CD4-positive, alpha-beta T cell treated with Interferon gamma for 1 hour (primary cell): Measurements from ENCODE around the gene ACVR1.
"Not testable (repeated sequence)": the region's sequence is repeated elsewhere in the genome, so short reads cannot be mapped to it uniquely, and the experiment has no call there.

Experiments used
- DNase-seq: peaks from one replicate; pipeline ENCODE4 v3.0.0-alpha.2; 2020

ACVR1 gene

GRCh38 chr2:157891643-157892041 is 15.5 kb upstream of the ACVR1 start:
- no peak for DNase-seq

- no peak for DNase-seq
These were observed 15.0 kb upstream of the ACVR1 start for GRCh38 chr2:157890969-157891642.

GRCh38 chr2:157887946-157888345 is 11.8 kb upstream of the ACVR1 start:
- no peak for DNase-seq

GRCh38 chr2:157884533-157884932 is 8.4 kb upstream of the ACVR1 start:
- DNase-seq = not testable (repeated sequence)

- no peak for DNase-seq
These were observed 4.8 kb upstream of the ACVR1 start for GRCh38 chr2:157880927-157881326.

- DNase-seq = no peak
These were observed 1.8 kb upstream of the ACVR1 start for GRCh38 chr2:157877761-157878400.

GRCh38 chr2:157876786-157877138 is 632 bp upstream of the ACVR1 start:
- DNase-seq = no peak

- DNase-seq = peak; percentile 19
These were observed 477 bp downstream of the ACVR1 start for GRCh38 chr2:157875641-157876065.

GRCh38 chr2:157874997-157875640 is 1.0 kb downstream of the ACVR1 start:
- no peak for DNase-seq

- no peak for DNase-seq
These were observed 1.8 kb downstream of the ACVR1 start for GRCh38 chr2:157874348-157874747.

- no peak for DNase-seq
These were observed 3.3 kb downstream of the ACVR1 start for GRCh38 chr2:157872791-157873190.

GRCh38 chr2:157871415-157871814 is 4.7 kb downstream of the ACVR1 start:
- no peak for DNase-seq

- no peak for DNase-seq
These were observed 7.1 kb downstream of the ACVR1 start for GRCh38 chr2:157868993-157869392.

- no peak for DNase-seq
These were observed 8.4 kb downstream of the ACVR1 start for GRCh38 chr2:157867703-157868102.

- no peak for DNase-seq
These were observed 9.2 kb downstream of the ACVR1 start for GRCh38 chr2:157866666-157867642.

- no peak for DNase-seq
These were observed 9.9 kb downstream of the ACVR1 start for GRCh38 chr2:157866202-157866601.

GRCh38 chr2:157864857-157865430 is 11.2 kb downstream of the ACVR1 start:
- DNase-seq = no peak

GRCh38 chr2:157858846-157859245 is 17.3 kb downstream of the ACVR1 start:
- DNase-seq = no peak

GRCh38 chr2:157857881-157858280 is 18.2 kb downstream of the ACVR1 start:
- DNase-seq = no peak

- no peak for DNase-seq
These were observed 20.0 kb downstream of the ACVR1 start for GRCh38 chr2:157856187-157856515.

- no peak for DNase-seq
These were observed 22.3 kb downstream of the ACVR1 start for GRCh38 chr2:157853820-157854219.

GRCh38 chr2:157853211-157853610 is 22.9 kb downstream of the ACVR1 start:
- no peak for DNase-seq

- DNase-seq = no peak
These were observed 26.5 kb downstream of the ACVR1 start for GRCh38 chr2:157849591-157849990.
